Vagina (tissue), 2 donors: ENCODE results near the gene CATSPER3.

Source experiments
- POLR2A ChIP-seq, 2 donors: fragments of 450-650 bp; IDR thresholded peaks; one replicate each; pipeline ENCODE4 v1.6.1; 2017; ENCODE audit warnings: antibody characterized with exemption in 2 of 2, mild to moderate bottlenecking in 2 of 2, moderate library complexity in 2 of 2
- POLR2AphosphoS5 ChIP-seq, 2 donors: sonication (generic); formaldehyde crosslinking; IDR thresholded peaks; one replicate each; pipeline ENCODE4 v1.9.0; 2017; ENCODE audit warnings: antibody characterized with exemption in 2 of 2, mild to moderate bottlenecking in 2 of 2, low read depth in 1 of 2; ENCODE audit not compliant: insufficient read depth in 1 of 2
- TF ChIP-seq, protein P1 (sequence below), 3 experiments: fragments of 450-650 bp in 2 of 3; fragments of 200-600 bp in 1 of 3; sonication (generic) in 1 of 3; IDR thresholded peaks; one replicate each; pipeline ENCODE4 v1.5.1; 2017 to 2019; ENCODE audit warnings: antibody characterized with exemption in 3 of 3, mild to moderate bottlenecking in 2 of 3, moderate library complexity in 2 of 3

DNA sequence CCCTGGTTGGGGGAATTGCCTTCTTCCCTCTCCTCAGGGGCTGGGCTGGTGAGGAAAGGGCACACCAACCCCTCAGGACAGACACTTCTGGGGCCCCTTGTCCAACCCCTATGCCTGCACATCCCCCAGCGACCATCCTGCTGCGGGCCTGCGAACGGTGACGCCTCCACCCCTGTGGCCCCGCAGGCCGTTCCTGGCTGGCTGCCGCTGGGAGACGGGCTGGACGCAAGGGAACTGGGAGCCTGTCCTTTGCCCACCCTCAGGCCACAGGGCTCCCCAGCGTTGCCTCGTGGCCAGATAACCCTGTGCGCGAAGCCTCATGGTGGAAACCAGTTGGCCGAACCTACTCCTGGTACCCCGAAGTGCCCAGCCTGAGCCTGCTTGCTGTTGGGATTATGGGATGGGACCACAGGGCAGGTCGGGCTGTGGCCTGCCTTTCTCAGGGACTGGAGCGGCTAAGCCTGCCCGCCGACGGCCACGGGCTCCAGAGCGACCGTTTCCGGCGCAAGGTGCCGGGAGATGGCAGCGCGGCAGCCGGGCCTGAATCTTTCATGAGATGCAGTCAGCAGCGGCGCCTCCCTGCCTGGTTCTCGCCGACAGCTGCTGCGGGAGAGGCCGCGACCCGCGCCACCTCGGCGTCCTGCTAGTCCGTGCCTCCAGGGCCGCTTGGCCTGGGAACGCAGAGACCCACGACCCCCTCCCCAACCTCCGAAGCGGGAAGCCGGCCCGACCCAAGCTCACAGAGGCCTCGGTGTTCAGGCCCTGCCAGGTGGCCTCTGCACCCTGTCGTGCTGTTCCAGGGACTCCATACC lies 72.8 kb downstream of the CATSPER3 start:
- TF ChIP-seq, protein P1, sequence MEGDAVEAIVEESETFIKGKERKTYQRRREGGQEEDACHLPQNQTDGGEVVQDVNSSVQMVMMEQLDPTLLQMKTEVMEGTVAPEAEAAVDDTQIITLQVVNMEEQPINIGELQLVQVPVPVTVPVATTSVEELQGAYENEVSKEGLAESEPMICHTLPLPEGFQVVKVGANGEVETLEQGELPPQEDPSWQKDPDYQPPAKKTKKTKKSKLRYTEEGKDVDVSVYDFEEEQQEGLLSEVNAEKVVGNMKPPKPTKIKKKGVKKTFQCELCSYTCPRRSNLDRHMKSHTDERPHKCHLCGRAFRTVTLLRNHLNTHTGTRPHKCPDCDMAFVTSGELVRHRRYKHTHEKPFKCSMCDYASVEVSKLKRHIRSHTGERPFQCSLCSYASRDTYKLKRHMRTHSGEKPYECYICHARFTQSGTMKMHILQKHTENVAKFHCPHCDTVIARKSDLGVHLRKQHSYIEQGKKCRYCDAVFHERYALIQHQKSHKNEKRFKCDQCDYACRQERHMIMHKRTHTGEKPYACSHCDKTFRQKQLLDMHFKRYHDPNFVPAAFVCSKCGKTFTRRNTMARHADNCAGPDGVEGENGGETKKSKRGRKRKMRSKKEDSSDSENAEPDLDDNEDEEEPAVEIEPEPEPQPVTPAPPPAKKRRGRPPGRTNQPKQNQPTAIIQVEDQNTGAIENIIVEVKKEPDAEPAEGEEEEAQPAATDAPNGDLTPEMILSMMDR (IDR thresholded peaks at IDR 0.05): no peak
- TF ChIP-seq POLR2AphosphoS5 (IDR thresholded peaks at IDR 0.05; ENCODE audit: insufficient read depth in 1 of 2, low read depth in 1 of 2): no peak
- no peak for TF ChIP-seq POLR2A (IDR thresholded peaks at IDR 0.05)
